Body of pancreas (tissue), 4 donors: ENCODE data around the gene S100A4.

Source experiments
- CTCF ChIP-seq, 7 experiments: fragments of 450-650 bp in 4 of 7; fragments of 200-600 bp in 3 of 7; sonication (generic) in 3 of 7; IDR thresholded peaks; one replicate each; pipeline ENCODE4 v1.5.1; 2016 to 2019; ENCODE audit warnings: antibody characterized with exemption in 7 of 7
- POLR2A ChIP-seq, 3 donors: fragments of 450-650 bp; IDR thresholded peaks; one replicate each; pipeline ENCODE4 v1.6.1; 2016; ENCODE audit warnings: antibody characterized with exemption in 3 of 3, mild to moderate bottlenecking in 2 of 3

- no peak for TF ChIP-seq POLR2A (IDR thresholded peaks at IDR 0.05)
- no peak for TF ChIP-seq CTCF (IDR thresholded peaks at IDR 0.05)
Observed at GRCh38 chr1:153515504-153516394, 29.9 kb downstream of the S100A4 start.
